ENCODE measurements around the gene PAQR9.
"Not testable (repeated sequence)": the region's sequence is repeated elsewhere in the genome, so short reads cannot be mapped to it uniquely, and the experiment has no call there.

PAQR9 gene

GRCh38 chr3:142963516-142964448 is at the start of gene PAQR9:
Gene PAQR9, minus strand, starts transcription at chr3:142963674. Its CDS starts 338 bp downstream, at chr3:142963336.
- no peak for DNase-seq

- DNase-seq = no peak
These were observed 48.2 kb upstream of the PAQR9 start for GRCh38 chr3:143011705-143012104.

- no peak for DNase-seq
These were observed 46.5 kb upstream of the PAQR9 start for GRCh38 chr3:143010024-143010423.

GRCh38 chr3:143004823-143005222 is 41.3 kb upstream of the PAQR9 start:
- DNase-seq = no peak

GRCh38 chr3:143002727-143003126 is 39.3 kb upstream of the PAQR9 start:
- DNase-seq = no peak

- no peak for DNase-seq
These were observed 38.7 kb upstream of the PAQR9 start for GRCh38 chr3:143002083-143002712.

GRCh38 chr3:143001369-143002082 is 38.1 kb upstream of the PAQR9 start, which contains the start of gene U2SURP:
Gene U2SURP, plus strand, starts transcription at chr3:143001570. Its CDS starts 59 bp downstream, at chr3:143001629.
- peak; percentile 90 for DNase-seq

GRCh38 chr3:143001034-143001368 is 37.5 kb upstream of the PAQR9 start:
- no peak for DNase-seq

GRCh38 chr3:143000528-143000927 is 37.1 kb upstream of the PAQR9 start:
- DNase-seq = no peak

- no peak for DNase-seq
These were observed 36.4 kb upstream of the PAQR9 start for GRCh38 chr3:142999881-143000280.

- no peak for DNase-seq
These were observed 35.0 kb upstream of the PAQR9 start for GRCh38 chr3:142998439-142998838.

GRCh38 chr3:142997330-142997729 is 33.9 kb upstream of the PAQR9 start:
- DNase-seq = no peak

- DNase-seq = peak; percentile 1
These were observed 30.5 kb upstream of the PAQR9 start for GRCh38 chr3:142993958-142994442.

GRCh38 chr3:142992323-142992722 is 28.8 kb upstream of the PAQR9 start:
- no peak for DNase-seq

GRCh38 chr3:142990721-142991120 is 27.2 kb upstream of the PAQR9 start:
- no peak for DNase-seq

- not testable (repeated sequence) for DNase-seq
These were observed 25.4 kb upstream of the PAQR9 start for GRCh38 chr3:142988826-142989225.

GRCh38 chr3:142988221-142988620 is 24.7 kb upstream of the PAQR9 start:
- DNase-seq = not testable (repeated sequence)

- DNase-seq = no peak
These were observed 24.2 kb upstream of the PAQR9 start for GRCh38 chr3:142987707-142988106.

- DNase-seq = no peak
These were observed 23.7 kb upstream of the PAQR9 start for GRCh38 chr3:142987080-142987700.

GRCh38 chr3:142984255-142984654 is 20.8 kb upstream of the PAQR9 start:
- DNase-seq = no peak

- DNase-seq = no peak
These were observed 19.8 kb upstream of the PAQR9 start for GRCh38 chr3:142983318-142983717.

- DNase-seq = no peak
These were observed 18.7 kb upstream of the PAQR9 start for GRCh38 chr3:142982038-142982773.

Measured in GOT3 (cell line).